IPS-18c (cell line): ENCODE data around the gene C1QTNF9B.

Experiments used
- H3K4me3 ChIP-seq: 2 replicates; pipeline ENCODE4 v1.7.0; 2013; ENCODE audit warnings: low read depth, mild to moderate bottlenecking, low read length, moderate library complexity; ENCODE audit not compliant: insufficient read depth
- H3K9me3 ChIP-seq: one replicate; pipeline ENCODE4 v1.6.1; 2013; ENCODE audit warnings: mild to moderate bottlenecking, low read length, moderate library complexity; ENCODE audit not compliant: control insufficient read depth, insufficient read depth

C1QTNF9B gene

GRCh38 chr13:23847497-23847896 is 49.8 kb downstream of the C1QTNF9B start:
- Histone ChIP-seq H3K4me3 (no peak overlapping the region), H3K9me3 (no peaks in the 10 kb centered on the region)

GRCh38 chr13:23845105-23845725 is 52.1 kb downstream of the C1QTNF9B start:
- Histone ChIP-seq H3K4me3 (no peak overlapping the region), H3K9me3 (no peaks in the 10 kb centered on the region)

- H3K4me3 ChIP-seq = no peak overlapping the region
- H3K9me3 ChIP-seq = no peaks in the 10 kb centered on the region
Observed at GRCh38 chr13:23844132-23844531, 53.2 kb downstream of the C1QTNF9B start.

- H3K9me3 ChIP-seq = no peaks in the 10 kb centered on the region
- H3K4me3 ChIP-seq = no peak overlapping the region
Observed at GRCh38 chr13:23843436-23843835, 53.9 kb downstream of the C1QTNF9B start.

- Histone ChIP-seq H3K9me3 (no peaks in the 10 kb centered on the region), H3K4me3 (no peak overlapping the region)
Observed at GRCh38 chr13:23842406-23842805, 54.9 kb downstream of the C1QTNF9B start.
